HCT116 (cell line): ENCODE data around the gene CCDC73. TPM values are rescaled to one million over a fixed set of nuclear protein-coding genes. Genes with fewer than 3 reads are reported as not detected.

Source experiments
- ATAC-seq: fragments of 200-7000 bp; cut with Tn5 transposase; 2 replicates; pipeline ENCODE4 v1.9.1; 2020; ENCODE audit warnings: mild to moderate bottlenecking, moderate library complexity
- BruUV-seq: library from RNA; stranded (reverse); fragments of 400-500 nt; replicated peaks from 2 replicates; lab custom pipeline; 2021; lab: Mats Ljungman, UMichigan
- CTCF ChIA-PET: fragments of 300-600 bp; sonication (Branson Sonifier 250); formaldehyde crosslinking; loops from one replicate; lab custom pipeline; 2021; ENCODE audit warnings: antibody characterized with exemption; lab: Charles Lee
- POLR2A ChIA-PET: fragments of 300-600, 350-600 bp; sonication (Branson Sonifier 250); formaldehyde crosslinking; loops from one replicate; lab custom pipeline; 2021; ENCODE audit warnings: antibody characterized with exemption; lab: Charles Lee
- RAD21 ChIA-PET, 2 experiments: fragments of 300-600 bp; sonication (Branson Sonifier 250); formaldehyde crosslinking; loops; one replicate each; lab custom pipeline; 2023; ENCODE audit warnings: low total read pairs in 2 of 2; ENCODE audit not compliant: uncharacterized antibody in 2 of 2, unreplicated experiment in 2 of 2, low non-redundant PET in 1 of 2; lab: Charles Lee
- DNase-seq: peaks from one replicate; pipeline ENCODE4 v3.0.0-alpha.2; 2010; ENCODE audit warnings: low read depth, low spot score
- H2AFZ ChIP-seq: fragments of 200-600 bp; shearing (Covaris generic), sonication (generic); 2 replicates; pipeline ENCODE4 v1.6.1; 2017; ENCODE audit warnings: low read depth, mixed run types, mixed read lengths, antibody characterized with exemption, low read length; ENCODE audit not compliant: poor library complexity, severe bottlenecking
- H3K27ac ChIP-seq: 2 replicates; pipeline ENCODE4 v1.5.1; 2012; ENCODE audit warnings: low read depth, low read length
- H3K27me3 ChIP-seq: fragments of 200-600 bp; sonication (generic); 2 replicates; pipeline ENCODE4 v1.6.1; 2016; ENCODE audit warnings: mixed run types, low read length, mixed read lengths; ENCODE audit not compliant: insufficient read depth
- H3K36me3 ChIP-seq, 2 experiments: fragments of 200-500 bp in 1 of 2; fragments of 200-600 bp in 1 of 2; sonication (Bioruptor generic) in 1 of 2; sonication (generic) in 1 of 2; 2 replicates each; pipeline versions ENCODE4 v1.5.1 to v1.6.1; 2014 to 2016; ENCODE audit warnings: low read length in 2 of 2, inconsistent platforms in 1 of 2, mixed read lengths in 1 of 2, mixed run types in 1 of 2; ENCODE audit not compliant: insufficient read depth in 2 of 2, control insufficient read depth in 1 of 2
- H3K4me1 ChIP-seq, 2 experiments: fragments of 200-600 bp in 1 of 2; sonication (generic) in 1 of 2; 2 replicates each; pipeline versions ENCODE4 v1.5.1 to v1.6.1; 2012 to 2017; ENCODE audit warnings: low read length in 2 of 2, inconsistent platforms in 1 of 2, mild to moderate bottlenecking in 1 of 2, mixed read lengths in 1 of 2, mixed run types in 1 of 2, moderate library complexity in 1 of 2; ENCODE audit not compliant: insufficient read depth in 2 of 2, control insufficient read depth in 1 of 2
- H3K4me2 ChIP-seq: fragments of 200-600 bp; sonication (generic); 2 replicates; pipeline ENCODE4 v1.6.1; 2017; ENCODE audit warnings: mixed run types, low read length, mixed read lengths
- H3K4me3 ChIP-seq, 2 experiments: fragments of 200-600 bp in 1 of 2; sonication (generic) in 1 of 2; replicated peaks in 1 of 2; 2 replicates each; pipeline ENCODE4 v1.5.1; 2011 to 2016; ENCODE audit warnings: low read length in 2 of 2, control low read depth in 1 of 2, low read depth in 1 of 2, mild to moderate bottlenecking in 1 of 2, mixed read lengths in 1 of 2, mixed run types in 1 of 2
- H3K79me2 ChIP-seq: fragments of 200-600 bp; sonication (generic); 2 replicates; pipeline ENCODE4 v1.6.1; 2017; ENCODE audit warnings: mild to moderate bottlenecking, mixed run types, low read length, moderate library complexity, mixed read lengths; ENCODE audit not compliant: insufficient read depth
- H3K9ac ChIP-seq: fragments of 200-600 bp; sonication (generic); 2 replicates; pipeline ENCODE4 v1.6.1; 2016; ENCODE audit warnings: low read length, mixed read lengths
- H3K9me2 ChIP-seq: fragments of 200-600 bp; sonication (generic), shearing (Covaris generic); 2 replicates; pipeline ENCODE4 v1.6.1; 2017; ENCODE audit warnings: mixed run types, mild to moderate bottlenecking, moderate library complexity; ENCODE audit not compliant: insufficient read depth
- H3K9me3 ChIP-seq, 2 experiments: fragments of 200-500 bp in 1 of 2; fragments of 200-600 bp in 1 of 2; sonication (Bioruptor generic) in 1 of 2; sonication (generic) in 1 of 2; 2 replicates each; pipeline ENCODE4 v1.6.1; 2014 to 2017; ENCODE audit warnings: low read length in 2 of 2, mixed read lengths in 2 of 2, inconsistent platforms in 1 of 2, low read depth in 1 of 2, mild to moderate bottlenecking in 1 of 2, mixed run types in 1 of 2, moderate library complexity in 1 of 2; ENCODE audit not compliant: control insufficient read depth in 1 of 2, insufficient read depth in 1 of 2
- H4K20me1 ChIP-seq: fragments of 200-600 bp; sonication (generic), shearing (Covaris generic); 2 replicates; pipeline ENCODE4 v1.6.1; 2017; ENCODE audit warnings: mixed run types, mild to moderate bottlenecking, moderate library complexity; ENCODE audit not compliant: insufficient read depth
- CBX3 ChIP-seq: IDR thresholded peaks from 2 replicates; pipeline ENCODE4 v1.6.1; 2012; ENCODE audit warnings: low read depth
- CEBPB ChIP-seq: IDR thresholded peaks from 2 replicates; pipeline ENCODE4 v1.6.1; 2012; ENCODE audit warnings: low read depth
- CTCF ChIP-seq, 3 experiments: fragments of 200-600 bp in 1 of 3; sonication (generic) in 1 of 3; IDR thresholded peaks in 2 of 3; conservative IDR thresholded peaks in 1 of 3; 2 replicates each; pipeline ENCODE4 v1.5.1; 2012 to 2017; ENCODE audit warnings: low read depth in 2 of 3, low read length in 2 of 3, antibody characterized with exemption in 1 of 3, borderline replicate concordance in 1 of 3, control low read depth in 1 of 3, mild to moderate bottlenecking in 1 of 3, mixed read lengths in 1 of 3, mixed run types in 1 of 3, moderate library complexity in 1 of 3; ENCODE audit not compliant: insufficient read depth in 1 of 3
- EZH2phosphoT487 ChIP-seq: fragments of 200-600 bp; IDR thresholded peaks from 2 replicates; pipeline ENCODE4 v1.6.1; 2018; ENCODE audit warnings: antibody characterized with exemption, borderline replicate concordance
- FOSL1 ChIP-seq: IDR thresholded peaks from 2 replicates; pipeline ENCODE4 v1.6.1; 2012; ENCODE audit warnings: low read depth
- JUND ChIP-seq: IDR thresholded peaks from 2 replicates; pipeline ENCODE4 v1.6.1; 2012
- POLR2AphosphoS5 ChIP-seq: IDR thresholded peaks from 2 replicates; pipeline ENCODE4 v1.6.1; 2011; ENCODE audit warnings: mild to moderate bottlenecking, low read depth, low read length, moderate library complexity
- SP1 ChIP-seq: IDR thresholded peaks from 2 replicates; pipeline ENCODE4 v1.6.1; 2012; ENCODE audit warnings: low read depth
- TCF7L2 ChIP-seq: IDR thresholded peaks from 2 replicates; pipeline ENCODE4 v1.7.0; 2011; ENCODE audit warnings: borderline replicate concordance, inconsistent platforms; ENCODE audit not compliant: insufficient read depth, insufficient read length; ENCODE audit errors: extremely low read depth
- ZBTB33 ChIP-seq: IDR thresholded peaks from 2 replicates; pipeline ENCODE4 v1.6.1; 2011; ENCODE audit warnings: mild to moderate bottlenecking, low read length, moderate library complexity; ENCODE audit not compliant: insufficient replicate concordance; ENCODE audit errors: extremely low read depth
- intact Hi-C: fragments of 100-400 bp; cut with micrococcal nuclease; formaldehyde crosslinking; loops from 2 replicates; pipeline ENCODE4 v1.10.0; 2022
- total RNA-seq: library from RNA; stranded (reverse); gene quantifications from one replicate; pipeline ENCODE4 v1.2.1, GENCODE V29; 2021; ENCODE audit not compliant: unreplicated experiment
- TF ChIP-seq, protein P1 (sequence below): IDR thresholded peaks from 2 replicates; pipeline ENCODE4 v1.6.1; 2012

CCDC73 gene
- total RNA-seq, 1 experiment from 2014 or later: not detected

DNA sequence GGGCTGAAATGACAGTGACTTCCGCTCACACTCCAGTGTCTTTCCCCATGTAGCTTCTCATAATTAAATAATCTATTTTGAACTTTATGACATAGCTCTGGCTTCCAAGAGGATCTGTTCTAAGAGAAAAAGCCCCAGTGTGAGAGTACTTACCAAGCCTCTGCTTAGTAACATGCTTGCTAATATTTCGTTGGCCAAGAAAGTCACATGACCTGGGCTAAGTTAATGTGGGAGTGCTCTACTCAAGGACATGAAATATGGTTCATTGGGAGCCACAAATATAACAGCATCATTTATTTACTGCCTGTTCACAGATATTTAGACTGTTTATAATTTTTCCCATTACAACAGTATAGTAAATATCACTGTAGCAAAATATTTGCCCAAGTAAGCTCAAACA, 42.5 kb downstream of the CCDC73 start:
- POLR2A ChIA-PET: no interaction called here
- BruUV-seq: no TSS peak
- CTCF ChIA-PET: interaction anchor here (1.6 kb wide), 1 partner anchor 57 kb away, joined by 3 read pairs; no protein-coding TSS in a partner anchor
- H2AFZ ChIP-seq: no peak overlapping the region
- RAD21 ChIA-PET: no interaction called here
- no peaks in the 10 kb centered on the region for H4K20me1 ChIP-seq
- ATAC-seq (no peak), DNase-seq (no peak)
- H3K27ac ChIP-seq: no peak overlapping the region
- H3K79me2 ChIP-seq: no peaks in the 10 kb centered on the region
- no peak overlapping the region for H3K4me3 ChIP-seq
- no peaks in the 10 kb centered on the region for H3K36me3 ChIP-seq
- no peaks in the 10 kb centered on the region for H3K9me2 ChIP-seq
- no peaks in the 10 kb centered on the region for H3K4me1 ChIP-seq
- H3K4me2 ChIP-seq: no peak overlapping the region
- no peaks in the 10 kb centered on the region for H3K9me3 ChIP-seq
- intact Hi-C loops: no loop called here
- H3K9ac ChIP-seq: no peak overlapping the region
- no peaks in the 10 kb centered on the region for H3K27me3 ChIP-seq
- TF ChIP-seq ZBTB33: no peak
- no peak for TF ChIP-seq SP1
- TF ChIP-seq, protein P1, sequence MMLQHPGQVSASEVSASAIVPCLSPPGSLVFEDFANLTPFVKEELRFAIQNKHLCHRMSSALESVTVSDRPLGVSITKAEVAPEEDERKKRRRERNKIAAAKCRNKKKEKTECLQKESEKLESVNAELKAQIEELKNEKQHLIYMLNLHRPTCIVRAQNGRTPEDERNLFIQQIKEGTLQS: no peak
- TF ChIP-seq FOSL1: no peak
- TF ChIP-seq CTCF (IDR thresholded peaks at IDR 0.05 in 2 of 3, conservative IDR thresholded peaks at IDR 0.05 in 1 of 3; ENCODE audit: borderline replicate concordance in 1 of 3, insufficient read depth in 1 of 3, low read depth in 2 of 3, low read length in 2 of 3): no peak
- TF ChIP-seq EZH2phosphoT487: no peak
- TF ChIP-seq JUND: no peak
- no peak for TF ChIP-seq POLR2AphosphoS5
- TF ChIP-seq CBX3: no peak
- TF ChIP-seq TCF7L2: no peak
- no peak for TF ChIP-seq CEBPB
